Lower leg skin (tissue), 4 donors: ENCODE results near the gene DAB2IP. TPM values are rescaled to one million over a fixed set of nuclear protein-coding genes. Genes with fewer than 3 reads are reported as not detected.

Experiments
- DNase-seq, 2 donors: peaks; one replicate each; pipeline ENCODE4 v3.0.0-alpha.2; 2019; ENCODE audit warnings: low spot score in 2 of 2
- H3K4me3 ChIP-seq: fragments of 200-600 bp; sonication (generic); 2 replicates; pipeline ENCODE4 v1.5.1; 2017; ENCODE audit warnings: mild to moderate bottlenecking, low read depth; ENCODE audit not compliant: poor library complexity, severe bottlenecking
- CTCF ChIP-seq, 3 donors: fragments of 450-650 bp; IDR thresholded peaks; one replicate each; pipeline ENCODE4 v1.5.1; 2016; ENCODE audit warnings: antibody characterized with exemption in 3 of 3, mild to moderate bottlenecking in 3 of 3, moderate library complexity in 2 of 3
- POLR2A ChIP-seq, 2 donors: fragments of 450-650 bp; IDR thresholded peaks; one replicate each; pipeline ENCODE4 v1.6.1; 2016 to 2017; ENCODE audit warnings: antibody characterized with exemption in 2 of 2, mild to moderate bottlenecking in 1 of 2, moderate library complexity in 1 of 2
- WGBS, 2 donors: methylation state at CpG; one replicate each; pipeline ENCODE4 v1.1.5; 2018; 5-methylcytosine and 5-hydroxymethylcytosine counted together
- intact Hi-C: fragments of 100-400 bp; cut with DNase I; formaldehyde crosslinking; loops from one replicate; pipeline ENCODE4 v1.15.0; 2023; ENCODE audit warnings: low total_unique reads
- total RNA-seq, 4 donors: library from RNA; depleted of rRNA; stranded (reverse); fragments of >200 nt; gene quantifications; one replicate each; pipeline ENCODE4 v1.1.0, GENCODE V29; 2016

Gene DAB2IP
- total RNA-seq, 4 donors from 2014 or later: 42.5 to 68.0 (median 57.0) TPM

- no peak overlapping the region for H3K4me3 ChIP-seq
- DNase-seq: peak in 1 of 2 donors; percentile 77
- 14 to 21% methylated on average over 12 of the region's 12 CpGs for WGBS, 2 donors
- intact Hi-C loops: no loop called here
- TF ChIP-seq CTCF (IDR thresholded peaks at IDR 0.05): no peak
- no peak for TF ChIP-seq POLR2A (IDR thresholded peaks at IDR 0.05)
Observed at GRCh38 chr9:121636341-121636865, 15.0 kb upstream of the DAB2IP start.

GRCh38 chr9:121636978-121637712, 14.3 kb upstream of the DAB2IP start:
- H3K4me3 ChIP-seq: no peak overlapping the region
- DNase-seq: no peak
- 81 to 88% methylated on average over 10 of the region's 10 CpGs for WGBS, 2 donors
- intact Hi-C loops: no loop called here
- TF ChIP-seq CTCF (IDR thresholded peaks at IDR 0.05): no peak
- TF ChIP-seq POLR2A (IDR thresholded peaks at IDR 0.05): no peak

- intact Hi-C loops: loop anchor here (2.0 kb wide), 1 partner anchor 43 kb away; no protein-coding TSS in a partner anchor
- TF ChIP-seq CTCF (IDR thresholded peaks at IDR 0.05): no peak
- no peak overlapping the region for H3K4me3 ChIP-seq
- DNase-seq: no peak
- WGBS, 2 donors: 43 to 45% methylated on average over 8 of the region's 8 CpGs
Observed at GRCh38 chr9:121637713-121638220, 13.7 kb upstream of the DAB2IP start.

GRCh38 chr9:121638399-121638798, 13.0 kb upstream of the DAB2IP start:
- no peak for DNase-seq
- TF ChIP-seq POLR2A (IDR thresholded peaks at IDR 0.05): no peak
- TF ChIP-seq CTCF (IDR thresholded peaks at IDR 0.05): no peak
- intact Hi-C loops: loop anchor here (2.0 kb wide), 1 partner anchor 44 kb away; no protein-coding TSS in a partner anchor
- no peak overlapping the region for H3K4me3 ChIP-seq
- 90% methylated on average over 8 of the region's 8 CpGs for WGBS, 2 donors

- intact Hi-C loops: loop anchor here (2.0 kb wide), 1 partner anchor 44 kb away; no protein-coding TSS in a partner anchor
- TF ChIP-seq POLR2A (IDR thresholded peaks at IDR 0.05): no peak
- TF ChIP-seq CTCF (IDR thresholded peaks at IDR 0.05): no peak
- no peak overlapping the region for H3K4me3 ChIP-seq
- 95 to 100% methylated on average over 5 of the region's 5 CpGs for WGBS, 2 donors
- DNase-seq: no peak
Observed at GRCh38 chr9:121638901-121639592, 12.4 kb upstream of the DAB2IP start.
